Neural cell (in vitro differentiated cells): ENCODE data around the gene RNF25. TPM values are rescaled to one million over a fixed set of nuclear protein-coding genes. Genes with fewer than 3 reads are reported as not detected.

Experiments
- H2AFZ ChIP-seq: fragments of 200-600, 300-800 bp; sonication (generic), shearing (Covaris generic); 2 replicates; pipeline ENCODE4 v1.6.0; 2014; ENCODE audit warnings: low read depth, mild to moderate bottlenecking, antibody characterized with exemption, low read length, moderate library complexity
- H3F3A ChIP-seq: fragments of 200-600 bp; shearing (Covaris generic); 2 replicates; pipeline ENCODE4 v1.6.1; 2016; ENCODE audit warnings: mild to moderate bottlenecking, moderate library complexity, mixed read lengths, antibody characterized with exemption, low read length; ENCODE audit not compliant: insufficient read depth, poor library complexity, severe bottlenecking
- H3K27ac ChIP-seq: fragments of 200-600, 300-800 bp; sonication (generic), shearing (Covaris generic); 2 replicates; pipeline ENCODE4 v1.5.1; 2014; ENCODE audit warnings: mild to moderate bottlenecking, low read length, moderate library complexity
- H3K27me3 ChIP-seq: fragments of 300-800, 200-600 bp; sonication (generic), shearing (Covaris generic); 2 replicates; pipeline ENCODE4 v1.6.0; 2014; ENCODE audit warnings: mild to moderate bottlenecking, low read depth, low read length, moderate library complexity; ENCODE audit not compliant: insufficient read depth
- H3K36me3 ChIP-seq: fragments of 300-800, 200-600 bp; sonication (generic), shearing (Covaris generic); 2 replicates; pipeline ENCODE4 v1.5.1; 2014; ENCODE audit warnings: mild to moderate bottlenecking, antibody characterized with exemption, low read length, moderate library complexity; ENCODE audit not compliant: insufficient read depth
- H3K4me2 ChIP-seq: fragments of 300-800, 200-600 bp; sonication (generic), shearing (Covaris generic); 2 replicates; pipeline ENCODE4 v1.6.0; 2014; ENCODE audit warnings: mild to moderate bottlenecking, low read length
- H3K4me3 ChIP-seq: fragments of 300-800, 200-600 bp; sonication (generic), shearing (Covaris generic); 2 replicates; pipeline ENCODE4 v1.5.1; 2014; ENCODE audit warnings: mild to moderate bottlenecking, low read length, moderate library complexity
- H3K79me2 ChIP-seq: fragments of 200-600 bp; shearing (Covaris generic); replicated peaks from 2 replicates; pipeline ENCODE4 v1.6.0; 2014; ENCODE audit warnings: mild to moderate bottlenecking, low read length, moderate library complexity; ENCODE audit not compliant: insufficient read depth
- H3K9ac ChIP-seq: fragments of 300-800, 200-600 bp; sonication (generic), shearing (Covaris generic); 2 replicates; pipeline ENCODE4 v1.6.1; 2016; ENCODE audit warnings: mild to moderate bottlenecking, low read length, mixed read lengths
- H3K9me2 ChIP-seq: fragments of 200-600 bp; shearing (Covaris generic); 2 replicates; pipeline ENCODE4 v1.6.1; 2016; ENCODE audit warnings: mild to moderate bottlenecking, low read length, mixed read lengths; ENCODE audit not compliant: insufficient read depth
- H3K9me3 ChIP-seq: fragments of 200-600, 300-800 bp; sonication (generic), shearing (Covaris generic); 2 replicates; pipeline ENCODE4 v1.6.1; 2016; ENCODE audit warnings: mild to moderate bottlenecking, mixed run types, low read length, moderate library complexity, mixed read lengths
- H4K20me1 ChIP-seq: fragments of 200-600 bp; shearing (Covaris generic); 2 replicates; pipeline ENCODE4 v1.6.1; 2016; ENCODE audit warnings: mild to moderate bottlenecking, mixed run types; ENCODE audit not compliant: insufficient read depth
- CTCF ChIP-seq: fragments of 450-650 bp; IDR thresholded peaks from 2 replicates; pipeline ENCODE4 v1.5.1; 2014; ENCODE audit warnings: antibody characterized with exemption, mild to moderate bottlenecking, moderate library complexity; ENCODE audit not compliant: poor library complexity, severe bottlenecking
- EP300 ChIP-seq: fragments of 450-650 bp; conservative IDR thresholded peaks from 2 replicates; pipeline ENCODE4 v1.6.1; 2014; ENCODE audit warnings: antibody characterized with exemption, mild to moderate bottlenecking, moderate library complexity; ENCODE audit not compliant: poor library complexity, severe bottlenecking
- EZH2 ChIP-seq: fragments of 200-600, 300-800 bp; shearing (Covaris generic), sonication (generic); IDR thresholded peaks from 2 replicates; pipeline ENCODE4 v1.6.1; 2014; ENCODE audit warnings: antibody characterized with exemption, low read length, borderline replicate concordance, mild to moderate bottlenecking; ENCODE audit not compliant: insufficient read depth, poor library complexity, severe bottlenecking
- MXI1 ChIP-seq: fragments of 450-650 bp; conservative IDR thresholded peaks from 2 replicates; pipeline ENCODE4 v1.6.1; 2014; ENCODE audit warnings: antibody characterized with exemption, mild to moderate bottlenecking; ENCODE audit not compliant: poor library complexity, severe bottlenecking
- POLR2AphosphoS5 ChIP-seq: IDR thresholded peaks from 2 replicates; pipeline ENCODE4 v1.6.1; 2012
- RAD21 ChIP-seq: fragments of 450-650 bp; conservative IDR thresholded peaks from 2 replicates; pipeline ENCODE4 v1.6.1; 2014; ENCODE audit warnings: antibody characterized with exemption, mild to moderate bottlenecking, moderate library complexity
- REST ChIP-seq: IDR thresholded peaks from 2 replicates; pipeline ENCODE4 v1.6.1; 2012; ENCODE audit warnings: borderline replicate concordance
- SMC3 ChIP-seq: fragments of 450-650 bp; conservative IDR thresholded peaks from 2 replicates; pipeline ENCODE4 v1.6.1; 2014; ENCODE audit warnings: antibody characterized with exemption, mild to moderate bottlenecking, moderate library complexity; ENCODE audit not compliant: poor library complexity
- TAF1 ChIP-seq: IDR thresholded peaks from 2 replicates; pipeline ENCODE4 v1.6.1; 2012; ENCODE audit warnings: low read depth
- polyA plus RNA-seq: library from polyadenylated mRNA; depleted of rRNA; stranded (reverse); fragments of >200 nt; gene quantifications from 2 replicates; pipeline ENCODE4 v1.2.3, GENCODE V29; 2014

Gene RNF25
- polyA plus RNA-seq, 1 donor from 2014 or later, result 86.0 TPM

GRCh38 chr2:218718058-218718457, 46.3 kb upstream of the RNF25 start:
- no peak overlapping the region for H3K4me2 ChIP-seq
- no peaks in the 10 kb centered on the region for H3F3A ChIP-seq
- no peaks in the 10 kb centered on the region for H3K27me3 ChIP-seq
- H4K20me1 ChIP-seq, result no peaks in the 10 kb centered on the region
- H3K36me3 ChIP-seq, result no peaks in the 10 kb centered on the region
- H3K79me2 ChIP-seq, result peaks cover 6% of the 10 kb centered on the region
- no peak overlapping the region for H2AFZ ChIP-seq
- H3K27ac ChIP-seq, result no peak overlapping the region
- no peaks in the 10 kb centered on the region for H3K9me3 ChIP-seq
- H3K9ac ChIP-seq, result no peak overlapping the region
- H3K9me2 ChIP-seq, result no peaks in the 10 kb centered on the region
- no peak overlapping the region for H3K4me3 ChIP-seq
- no peak for TF ChIP-seq CTCF
- no peak for TF ChIP-seq TAF1
- no peak for TF ChIP-seq MXI1
- no peak for TF ChIP-seq REST
- TF ChIP-seq EZH2, result no peak
- TF ChIP-seq POLR2AphosphoS5, result no peak
- no peak for TF ChIP-seq SMC3
- TF ChIP-seq EP300, result no peak
- no peak for TF ChIP-seq RAD21

GRCh38 chr2:218717262-218717661, 45.5 kb upstream of the RNF25 start:
- Histone ChIP-seq H3K9me2 (no peaks in the 10 kb centered on the region), H3F3A (no peaks in the 10 kb centered on the region), H3K9ac (no peak overlapping the region), H3K27me3 (no peaks in the 10 kb centered on the region), H2AFZ (no peak overlapping the region), H4K20me1 (no peaks in the 10 kb centered on the region), H3K4me2 (no peak overlapping the region), H3K4me3 (no peak overlapping the region), H3K9me3 (no peaks in the 10 kb centered on the region), H3K79me2 (peaks cover 11% of the 10 kb centered on the region), H3K36me3 (no peaks in the 10 kb centered on the region), H3K27ac (no peak overlapping the region)
- TF ChIP-seq TAF1 (no peak), POLR2AphosphoS5 (no peak), SMC3 (no peak), EZH2 (no peak), MXI1 (no peak), RAD21 (no peak), REST (no peak), EP300 (no peak)
